GM10847 (cell line): ENCODE measurements around the gene TRAPPC3.

ENCODE experiments used
- POLR2A ChIP-seq: IDR thresholded peaks from 2 replicates; pipeline ENCODE4 v1.6.1; 2011; ENCODE audit not compliant: insufficient read length; ENCODE audit errors: extremely low read depth

The TRAPPC3 gene

DNA sequence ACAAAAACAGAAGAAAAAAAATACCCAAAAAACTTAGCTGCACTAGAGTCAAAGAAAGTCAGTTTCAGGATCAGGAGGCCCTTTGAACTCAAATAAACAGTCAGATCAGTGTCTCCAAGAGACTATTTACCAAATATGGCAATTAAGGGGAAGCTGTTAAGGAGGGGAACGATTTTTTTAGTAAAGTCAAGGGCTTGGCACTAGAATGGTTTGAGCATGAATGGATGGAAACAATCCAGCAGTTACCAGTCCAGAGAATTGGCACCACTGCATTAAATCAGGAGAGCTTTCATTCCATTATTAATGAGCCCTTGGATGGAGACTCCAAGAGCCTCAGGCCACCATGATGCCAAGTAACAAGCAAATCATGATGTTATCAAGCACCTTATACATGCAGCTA is 7.2 kb downstream of the TRAPPC3 start:
- TF ChIP-seq POLR2A = no peak

DNA sequence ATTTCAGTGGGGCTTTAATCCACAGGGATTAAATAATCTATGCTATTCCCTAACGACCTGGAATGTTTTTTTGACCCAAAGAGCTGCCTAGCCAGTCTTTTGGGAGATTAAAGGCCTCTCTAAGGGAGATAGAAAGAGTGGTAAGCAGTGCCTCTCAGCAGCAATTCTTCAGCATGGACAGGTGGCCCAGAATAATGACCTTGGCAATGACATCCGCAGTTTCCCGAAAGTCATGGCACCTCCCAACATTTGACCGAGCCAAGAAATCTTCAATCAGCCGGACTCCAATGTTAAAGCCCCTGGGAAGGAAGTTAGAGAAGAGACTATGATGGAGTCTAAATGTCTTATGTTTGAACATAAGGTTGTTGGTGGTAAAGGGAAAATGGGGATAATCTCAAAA is 9.8 kb downstream of the TRAPPC3 start:
- no peak for TF ChIP-seq POLR2A

DNA sequence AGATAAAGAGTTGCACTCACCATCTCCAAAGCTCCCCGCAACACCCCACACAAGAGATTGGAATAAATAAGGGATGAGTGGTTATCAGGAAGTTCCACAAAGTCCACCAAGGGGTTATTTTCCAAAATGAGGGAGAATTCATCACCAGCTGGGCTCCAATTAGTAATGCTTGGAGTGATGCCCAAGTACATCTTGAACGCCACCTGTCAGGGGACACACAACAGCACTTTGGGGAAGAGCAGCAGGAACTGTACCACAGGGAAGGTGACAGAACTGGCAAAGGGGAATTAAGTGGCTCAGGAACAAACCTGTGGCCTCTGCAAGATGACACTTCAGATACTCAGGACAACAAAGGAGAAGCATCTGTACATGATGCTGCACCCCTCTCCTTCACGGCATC is 11.5 kb downstream of the TRAPPC3 start:
- TF ChIP-seq POLR2A = no peak

DNA sequence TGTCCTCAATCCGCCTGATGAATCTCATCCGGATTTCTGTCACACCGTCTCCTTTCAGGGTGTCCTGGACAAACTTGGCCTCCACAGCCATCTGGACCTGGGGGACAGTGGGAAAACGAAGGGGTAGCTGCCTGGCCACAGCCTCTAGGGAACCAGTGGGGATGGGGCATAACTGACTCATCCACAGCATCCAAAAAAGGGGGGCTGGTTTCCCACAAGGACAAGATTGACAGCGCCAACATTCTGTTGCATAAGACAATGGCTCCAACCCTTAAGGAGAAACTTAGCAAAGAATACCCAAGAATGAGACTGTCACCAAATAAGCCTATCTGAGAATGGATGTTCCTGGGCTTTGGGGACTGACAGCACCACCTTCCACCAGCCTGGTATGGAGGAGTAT is 12.1 kb downstream of the TRAPPC3 start:
- TF ChIP-seq POLR2A = no peak

DNA sequence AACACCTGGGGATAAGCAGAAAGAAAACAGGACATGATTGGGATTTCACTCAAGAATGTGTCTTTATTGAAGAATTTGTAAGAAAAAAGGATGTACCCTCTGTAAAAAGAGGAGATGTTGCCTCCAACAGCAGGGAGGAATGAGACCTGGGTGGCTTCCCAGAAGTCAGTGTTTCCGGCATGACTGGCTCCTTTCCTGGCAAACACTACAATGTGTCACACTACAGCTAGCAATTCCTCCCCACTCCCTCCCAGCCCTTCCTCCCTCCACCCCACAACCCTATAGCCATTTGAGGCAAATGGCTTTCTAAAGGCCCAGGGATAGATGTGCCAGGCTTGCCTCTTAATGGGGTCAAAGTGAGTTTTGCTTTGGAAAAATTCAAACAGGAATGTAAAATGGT is 12.8 kb downstream of the TRAPPC3 start:
- no peak for TF ChIP-seq POLR2A

DNA sequence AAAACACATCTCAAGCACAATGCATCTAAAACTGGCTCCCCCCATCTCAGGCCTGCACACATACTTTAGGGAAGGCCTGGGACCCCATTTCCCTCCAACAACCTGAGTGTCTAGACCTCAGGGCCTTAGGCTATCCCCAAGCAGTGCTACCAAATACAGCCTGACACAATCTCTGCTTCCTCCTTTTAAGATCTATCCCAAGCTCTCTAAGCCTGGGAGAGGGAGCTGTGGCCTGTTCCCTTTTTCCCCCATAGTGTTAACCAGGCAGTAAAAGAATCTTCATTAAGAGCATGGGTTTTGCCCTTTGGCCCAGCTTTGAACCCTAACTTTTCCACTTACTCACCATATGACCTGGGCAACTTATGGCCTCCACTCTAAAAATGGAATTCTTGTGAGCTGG is 13.5 kb downstream of the TRAPPC3 start:
- no peak for TF ChIP-seq POLR2A

DNA sequence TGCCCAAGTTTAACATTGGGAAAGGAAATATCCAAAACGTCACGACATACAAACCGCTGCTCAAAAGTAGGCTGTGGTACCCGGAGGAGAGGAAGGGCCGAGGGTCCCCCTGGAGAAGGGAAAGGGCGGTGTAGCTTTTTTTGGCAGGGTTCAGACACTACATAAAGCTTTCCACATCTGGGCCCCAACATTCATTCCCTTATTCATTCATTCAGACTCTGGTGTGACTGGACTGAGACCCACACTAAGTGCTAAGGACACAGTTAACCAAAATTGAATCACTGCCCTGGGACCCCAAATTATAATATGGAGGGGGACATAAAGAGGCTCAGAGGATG is 14.0 kb downstream of the TRAPPC3 start:
- TF ChIP-seq POLR2A = no peak

DNA sequence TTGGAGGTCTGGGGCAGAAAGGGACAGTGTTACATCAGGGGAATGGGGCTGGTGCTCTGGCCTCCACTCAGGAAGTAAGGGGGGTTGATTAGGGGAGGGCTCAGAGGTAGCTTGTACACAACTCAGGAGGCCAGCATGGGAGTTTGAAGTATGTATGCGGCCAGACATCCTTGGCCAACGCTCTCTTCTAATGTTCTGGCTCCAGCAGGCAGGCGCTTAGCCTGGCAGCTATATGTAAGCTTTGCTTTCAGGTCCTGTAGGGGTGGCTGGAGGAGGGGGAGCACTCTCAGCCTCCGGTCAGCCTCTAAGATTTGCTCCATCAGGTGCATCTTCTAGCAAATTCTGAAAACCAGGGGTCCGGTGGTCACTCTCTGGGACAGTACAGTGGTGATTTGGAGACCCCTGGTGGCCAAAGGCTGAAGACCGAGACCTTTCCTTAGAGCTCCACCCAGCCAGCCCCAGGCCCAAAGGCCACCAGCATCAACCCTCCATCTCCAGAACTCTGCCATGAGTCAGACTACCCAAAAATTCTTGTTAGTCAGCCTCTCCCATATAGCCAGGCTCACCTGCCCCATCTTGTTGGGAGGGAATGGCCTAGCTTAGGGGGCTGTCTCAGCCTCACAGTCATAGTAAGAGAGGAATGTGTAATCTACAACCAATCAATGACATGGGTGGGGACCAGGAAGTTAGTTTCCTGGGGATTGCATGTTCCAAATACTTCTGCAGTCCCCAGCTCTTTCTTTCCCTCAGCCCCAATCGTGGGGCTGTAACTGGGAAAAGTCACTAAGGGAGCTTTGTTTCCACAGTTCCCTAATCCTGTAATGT is 14.6 kb downstream of the TRAPPC3 start:
- TF ChIP-seq POLR2A = no peak

DNA sequence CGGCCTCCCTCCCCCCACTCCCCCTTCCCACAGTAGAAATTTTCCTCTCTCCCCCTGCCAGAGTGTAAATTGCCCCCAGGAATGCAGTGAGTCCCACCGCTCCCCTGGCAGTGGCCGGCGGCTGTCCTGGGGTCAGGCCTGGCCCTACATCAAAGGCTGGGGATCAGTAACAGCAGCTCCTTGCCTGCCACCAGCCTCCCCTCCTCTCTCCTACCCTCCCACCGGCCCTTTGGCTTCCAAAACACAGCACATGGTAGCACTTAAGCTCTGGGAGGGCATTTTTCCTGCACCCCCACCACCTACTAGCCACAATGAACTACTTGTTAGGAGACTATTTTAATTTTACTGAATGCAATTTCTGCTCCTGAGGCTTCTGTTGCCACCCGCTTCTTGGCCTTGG is 15.3 kb downstream of the TRAPPC3 start:
- TF ChIP-seq POLR2A = no peak

DNA sequence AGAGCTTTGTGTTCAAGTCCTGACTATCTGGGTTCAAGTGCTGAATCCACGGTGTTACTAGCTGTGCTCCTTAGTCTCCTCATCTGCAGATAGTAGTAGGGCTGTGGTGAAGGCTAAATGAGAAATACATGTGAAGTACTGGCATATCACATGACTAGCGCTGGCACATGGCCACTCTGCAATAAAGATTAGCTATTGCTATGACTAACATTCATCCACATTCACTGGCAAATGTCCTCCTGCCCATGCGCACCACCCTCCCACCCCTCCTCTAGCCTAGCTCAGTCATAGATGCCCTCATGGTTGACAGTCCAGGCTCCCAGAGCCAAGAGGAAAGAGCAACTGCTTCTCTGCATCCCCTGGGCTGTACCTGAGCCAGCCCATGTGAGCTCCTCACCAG is 15.8 kb downstream of the TRAPPC3 start:
- TF ChIP-seq POLR2A = no peak

DNA sequence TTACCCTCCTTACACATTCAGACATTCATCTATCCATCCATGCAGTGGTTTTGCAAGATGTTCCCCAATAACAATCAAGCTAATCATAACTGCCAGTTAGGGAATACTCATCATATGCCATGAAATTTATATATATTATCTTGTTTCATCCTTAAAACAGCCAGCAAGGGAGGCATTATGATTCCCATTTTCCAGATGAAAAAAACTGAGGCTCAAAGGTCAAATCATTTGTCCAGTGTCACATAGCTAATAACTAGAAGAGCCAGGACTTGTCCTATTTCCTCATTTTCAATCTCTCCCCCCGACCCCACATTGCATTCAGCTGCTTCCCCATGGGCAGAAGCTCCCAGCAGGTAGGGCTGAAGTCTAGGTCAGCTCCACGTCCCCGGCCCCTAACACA is 17.3 kb downstream of the TRAPPC3 start:
- TF ChIP-seq POLR2A = no peak

DNA sequence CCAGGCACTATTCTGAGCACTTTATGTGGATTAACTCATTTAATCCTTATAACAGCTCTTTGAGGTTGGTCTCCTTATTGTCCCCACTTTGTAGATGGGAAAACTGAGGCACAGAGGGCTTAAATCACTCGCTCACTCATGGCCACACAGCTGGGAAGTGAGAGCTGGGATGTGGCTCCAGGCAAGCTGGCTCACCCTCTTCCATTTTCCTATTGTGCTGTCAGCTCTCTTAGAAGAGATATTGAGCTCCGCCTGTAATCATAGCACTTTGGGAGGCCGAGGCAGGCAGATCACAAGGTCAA is 20.4 kb downstream of the TRAPPC3 start:
- no peak for TF ChIP-seq POLR2A

DNA sequence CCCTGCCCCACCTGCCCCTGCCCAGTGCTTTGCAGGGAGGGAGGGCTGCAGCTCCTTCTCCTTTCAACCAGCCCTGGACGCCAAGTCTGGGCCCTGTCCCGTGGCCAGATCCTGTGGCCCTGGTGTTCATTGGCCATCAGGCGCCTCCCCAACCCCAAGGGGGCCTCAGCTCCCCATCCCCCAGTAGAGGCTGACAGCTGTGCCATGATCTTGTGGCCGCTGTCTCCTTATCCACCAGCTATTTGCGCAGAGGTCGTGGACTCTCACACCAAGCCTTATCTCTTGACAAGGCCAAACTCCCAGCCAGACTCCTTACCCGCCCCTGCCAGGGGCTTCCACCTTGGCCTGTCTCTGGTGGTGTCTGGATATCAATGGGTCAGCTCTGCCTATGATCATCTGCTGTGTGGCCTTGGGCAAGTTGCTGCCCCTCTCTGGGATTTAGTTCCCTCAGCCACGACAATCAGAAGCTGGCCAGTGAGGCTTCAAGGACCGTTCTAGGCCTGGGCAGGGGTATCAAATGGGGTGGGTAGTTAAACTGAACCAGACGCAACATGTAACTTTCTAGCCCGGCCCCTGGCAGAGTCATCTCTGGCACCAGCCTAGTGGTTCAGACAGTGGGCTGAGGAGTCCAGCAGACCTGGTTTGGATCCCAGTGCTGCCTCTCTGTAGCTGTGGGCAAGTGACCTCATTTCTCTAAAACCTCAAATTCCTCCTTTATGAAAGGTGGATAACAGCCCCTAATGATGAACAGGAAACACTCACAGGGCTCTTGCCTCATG is 21.0 kb downstream of the TRAPPC3 start:
- TF ChIP-seq POLR2A = no peak

DNA sequence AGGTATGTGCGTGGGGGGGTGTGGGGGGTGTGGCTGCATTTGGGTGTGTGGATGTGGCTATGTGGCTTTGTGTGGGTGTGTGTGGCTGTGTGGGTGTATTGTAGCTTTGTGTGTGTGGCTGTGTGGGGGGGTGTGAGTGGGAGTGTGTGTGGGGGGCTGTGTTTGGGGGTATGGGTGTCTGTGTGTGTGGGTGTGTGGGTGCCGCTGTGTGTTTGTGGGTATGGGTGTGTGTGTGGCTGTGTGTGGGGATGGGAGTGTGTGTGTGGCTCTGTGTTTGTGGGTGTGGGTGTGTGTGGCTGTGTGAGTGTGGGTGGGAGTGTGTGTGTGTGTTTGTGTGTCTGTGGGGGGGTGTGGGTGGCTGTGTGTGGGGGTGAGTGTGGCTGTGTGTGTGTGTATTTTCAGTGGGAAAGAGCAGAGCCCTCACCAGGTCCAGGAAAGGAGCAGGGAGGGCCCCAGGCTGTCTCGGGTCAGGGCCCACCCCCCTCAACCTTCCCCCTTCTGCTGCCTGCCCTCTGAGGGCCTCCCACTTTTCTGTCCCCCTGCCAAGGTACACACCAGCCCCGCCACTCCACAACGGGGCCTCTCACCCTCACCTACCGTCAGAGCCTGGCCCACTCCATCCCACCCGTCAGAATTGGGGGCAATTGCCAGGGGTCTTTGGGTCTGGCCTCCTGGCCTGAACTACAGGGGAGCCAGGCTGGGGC is 22.3 kb downstream of the TRAPPC3 start:
- TF ChIP-seq POLR2A = no peak

DNA sequence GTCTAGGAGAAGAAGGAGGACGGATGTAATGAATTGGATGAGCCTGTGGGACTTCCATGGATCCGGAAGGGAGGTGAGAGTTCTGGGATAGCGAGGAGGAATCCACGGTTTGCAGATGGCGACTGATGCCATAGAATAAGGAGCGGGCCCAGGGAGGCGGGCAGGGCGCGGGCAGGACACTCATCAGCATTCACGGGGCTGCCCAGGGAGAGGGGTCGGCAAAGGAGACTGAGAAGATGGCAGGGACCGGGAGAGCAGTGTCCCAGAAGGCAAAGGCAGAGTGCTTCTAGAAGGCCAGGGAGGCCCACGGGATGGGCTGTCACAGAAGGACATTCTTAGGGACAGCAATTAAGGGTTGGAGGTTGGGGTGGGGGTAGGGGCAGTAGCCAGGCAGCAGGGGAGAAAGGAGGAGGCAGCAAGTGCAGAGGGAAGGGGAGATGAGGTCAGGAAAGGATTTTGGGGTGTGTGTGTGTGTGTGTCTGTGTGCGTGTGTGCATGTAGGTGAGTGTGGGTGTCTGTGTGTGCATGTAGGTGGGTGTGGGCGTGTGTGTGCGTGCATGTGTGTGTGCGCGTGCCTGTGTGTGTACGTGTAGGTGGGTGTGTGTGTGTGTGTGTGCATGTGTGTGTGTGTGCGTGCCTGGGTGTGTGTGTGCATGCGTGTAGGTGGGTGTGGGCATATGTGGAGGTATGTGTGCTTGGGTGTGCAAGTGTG is 23.1 kb downstream of the TRAPPC3 start:
- TF ChIP-seq POLR2A = no peak

DNA sequence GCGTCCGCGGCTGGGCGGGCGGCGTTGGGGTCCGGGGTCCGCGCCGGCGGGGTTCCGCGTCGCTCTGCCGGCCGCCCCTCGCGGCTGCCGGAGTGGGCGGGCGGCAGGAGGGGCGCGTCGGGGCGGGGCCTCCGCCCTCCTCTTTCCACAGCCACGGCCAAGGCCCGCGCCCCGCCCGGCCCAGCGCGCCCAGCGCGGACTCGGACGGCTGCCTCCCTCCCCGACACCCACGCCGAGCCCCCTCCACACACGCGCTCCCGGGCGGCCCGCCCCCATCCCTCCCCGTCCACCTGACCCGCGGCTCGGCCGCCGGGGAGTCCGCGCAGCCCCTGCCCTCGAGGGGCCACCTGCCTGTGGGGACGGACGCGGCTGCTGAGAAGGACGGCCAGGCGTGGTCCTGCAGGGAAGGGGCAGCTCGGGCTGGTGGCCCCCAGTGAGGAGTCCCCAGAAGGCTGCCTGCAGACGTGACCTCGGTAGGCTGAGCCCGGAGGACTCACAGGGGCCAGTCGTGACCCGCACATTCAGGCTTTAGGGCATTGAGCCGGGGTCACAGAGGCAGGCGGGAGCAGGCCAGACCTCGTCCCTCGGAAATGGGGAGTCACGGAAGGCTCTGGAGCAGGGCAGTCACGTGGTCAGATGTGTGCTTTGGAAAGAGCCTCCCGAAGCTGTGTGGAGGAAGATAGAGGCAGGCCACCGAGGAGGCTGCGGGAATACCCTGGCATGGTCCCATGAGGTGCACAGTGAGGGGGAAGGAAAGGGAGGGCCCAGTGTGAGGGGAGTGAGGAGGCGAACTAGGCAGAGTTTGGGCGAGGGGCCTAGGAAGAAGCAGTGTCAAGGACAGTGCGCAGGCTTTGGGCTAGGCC is 23.9 kb downstream of the TRAPPC3 start, which contains the start of gene COL8A2:
Gene COL8A2 (minus strand): TSS at position 94 of the 863 bp plus-strand sequence. CDS start 24,980 bp downstream, outside the sequence.
- TF ChIP-seq POLR2A = no peak
